Endothelial cell of umbilical vein (primary cell): ENCODE data around the gene REG1A. TPM values are rescaled to one million over a fixed set of nuclear protein-coding genes. Genes with fewer than 3 reads are reported as not detected.

Source experiments
- BruUV-seq: library from RNA; stranded (reverse); fragments of 400-500 nt; replicated peaks from 2 replicates; lab custom pipeline; 2021; lab: Mats Ljungman, UMichigan
- CTCF ChIA-PET: fragments of 300-600, 350-600 bp; sonication (Branson Sonifier 250); formaldehyde crosslinking; loops from one replicate; lab custom pipeline; 2021; ENCODE audit warnings: antibody characterized with exemption, inconsistent platforms; lab: Charles Lee
- POLR2A ChIA-PET: fragments of 300-600, 350-600 bp; sonication (Branson Sonifier 250); formaldehyde crosslinking; loops from one replicate; lab custom pipeline; 2021; ENCODE audit warnings: antibody characterized with exemption, inconsistent platforms; lab: Charles Lee
- DNase-seq: peaks from one replicate; pipeline ENCODE4 v3.0.0-alpha.2; 2011; ENCODE audit warnings: low read depth, low spot score
- FAIRE-seq: peaks from 2 replicates; lab custom pipeline; 2011; peaks lifted over from hg19 to GRCh38; lab: Jason Lieb, UNC
- H2AFZ ChIP-seq: 2 replicates; pipeline ENCODE4 v1.6.0; 2012; ENCODE audit warnings: low read depth, low read length, control low read depth, inconsistent platforms
- H3K27ac ChIP-seq: 2 replicates; pipeline ENCODE4 v1.5.1; 2011; ENCODE audit warnings: low read depth, mild to moderate bottlenecking, control low read depth, low read length, moderate library complexity; ENCODE audit not compliant: insufficient read depth
- H3K27me3 ChIP-seq, 2 experiments: 2 replicates each; pipeline versions ENCODE4 v1.6.0 to v1.6.1; 2011; ENCODE audit warnings: low read length in 2 of 2, mixed read lengths in 1 of 2; ENCODE audit not compliant: control insufficient read depth in 2 of 2, insufficient read depth in 2 of 2
- H3K36me3 ChIP-seq, 2 experiments: 2 replicates in 1 of 2; 3 replicates in 1 of 2; pipeline ENCODE4 v1.5.1; 2011; ENCODE audit warnings: low read length in 2 of 2, mild to moderate bottlenecking in 1 of 2, moderate library complexity in 1 of 2; ENCODE audit not compliant: control insufficient read depth in 2 of 2, insufficient read depth in 2 of 2; ENCODE audit errors: extremely low read depth in 1 of 2
- H3K4me1 ChIP-seq: 3 replicates; pipeline ENCODE4 v1.5.1; 2011; ENCODE audit warnings: mild to moderate bottlenecking, low read length; ENCODE audit not compliant: control insufficient read depth, insufficient read depth; ENCODE audit errors: extremely low read depth
- H3K4me2 ChIP-seq: 2 replicates; pipeline ENCODE4 v1.6.1; 2011; ENCODE audit warnings: low read length, control low read depth, mixed read lengths; ENCODE audit not compliant: insufficient read depth
- H3K4me3 ChIP-seq, 3 experiments: fragments of 200-600 bp in 1 of 3; sonication (generic), shearing (Covaris generic) in 1 of 3; replicated peaks in 1 of 3; 2 replicates each; pipeline ENCODE4 v1.5.1; 2011 to 2016; ENCODE audit warnings: control low read depth in 3 of 3, low read length in 3 of 3, mild to moderate bottlenecking in 2 of 3, inconsistent platforms in 1 of 3, low read depth in 1 of 3, moderate library complexity in 1 of 3; ENCODE audit not compliant: insufficient read depth in 1 of 3
- H3K79me2 ChIP-seq: 2 replicates; pipeline ENCODE4 v1.6.0; 2012; ENCODE audit warnings: low read length, inconsistent platforms; ENCODE audit not compliant: control insufficient read depth, insufficient read depth
- H3K9ac ChIP-seq: replicated peaks from 2 replicates; pipeline ENCODE3; 2011; ENCODE audit warnings: low read length, control low read depth; ENCODE audit not compliant: insufficient read depth; ENCODE audit errors: extremely low read depth
- H3K9me1 ChIP-seq: replicated peaks from 3 replicates; pipeline ENCODE4 v1.6.0; 2011; ENCODE audit warnings: mild to moderate bottlenecking, low read length; ENCODE audit not compliant: control insufficient read depth, insufficient read depth; ENCODE audit errors: extremely low read depth
- H3K9me3 ChIP-seq: replicated peaks from 2 replicates; pipeline ENCODE4 v1.5.1; 2012; ENCODE audit warnings: low read length, inconsistent platforms; ENCODE audit not compliant: control insufficient read depth, insufficient read depth
- H4K20me1 ChIP-seq: replicated peaks from 2 replicates; pipeline ENCODE3; 2011; ENCODE audit warnings: mild to moderate bottlenecking, low read length; ENCODE audit not compliant: control insufficient read depth, insufficient read depth; ENCODE audit errors: extremely low read depth
- EZH2 ChIP-seq: IDR thresholded peaks from 2 replicates; pipeline ENCODE4 v1.6.1; 2012; ENCODE audit warnings: borderline replicate concordance, low read depth, mild to moderate bottlenecking, moderate library complexity, low read length, inconsistent platforms; ENCODE audit not compliant: severe bottlenecking
- FOS ChIP-seq: IDR thresholded peaks from 2 replicates; pipeline ENCODE4 v1.6.1; 2011; ENCODE audit warnings: mild to moderate bottlenecking, low read length, moderate library complexity, borderline replicate concordance; ENCODE audit not compliant: insufficient read depth
- GATA2 ChIP-seq: IDR thresholded peaks from 2 replicates; pipeline ENCODE4 v1.7.0; 2011; ENCODE audit warnings: low read depth, mild to moderate bottlenecking, moderate library complexity, mixed read lengths, low read length; ENCODE audit not compliant: insufficient read length, insufficient read depth
- JUN ChIP-seq: IDR thresholded peaks from 2 replicates; pipeline ENCODE4 v1.6.1; 2011; ENCODE audit warnings: borderline replicate concordance, low read depth; ENCODE audit not compliant: insufficient read length, insufficient read depth
- MYC ChIP-seq: IDR thresholded peaks from one replicate; pipeline ENCODE4 v1.6.1; 2011; ENCODE audit warnings: mild to moderate bottlenecking, low read depth, low read length
- POLR2A ChIP-seq: IDR thresholded peaks from 2 replicates; pipeline ENCODE4 v1.6.1; 2012; ENCODE audit warnings: low read depth, mild to moderate bottlenecking, control low read depth, low read length
- POLR2AphosphoS5 ChIP-seq: IDR thresholded peaks from 2 replicates; pipeline ENCODE4 v1.6.1; 2012; ENCODE audit warnings: low read depth, mild to moderate bottlenecking, control low read depth, low read length, moderate library complexity; ENCODE audit not compliant: insufficient read depth
- dilution Hi-C: fragments of 300-500 bp; cut with MboI; formaldehyde crosslinking; loops from one replicate; pipeline ENCODE4 v1.15.0; 2019; ENCODE audit warnings: low sequenced_read_pairs; ENCODE audit not compliant: extremely low pct_ligation_motif_present
- intact Hi-C: fragments of 100-400 bp; cut with micrococcal nuclease; formaldehyde crosslinking; loops from one replicate; pipeline ENCODE4 v1.10.0; 2022
- polyA plus RNA-seq, 4 experiments: library from polyadenylated mRNA; depleted of rRNA in 3 of 4; stranded (reverse) in 3 of 4; unstranded in 1 of 4; fragments of >200 nt; gene quantifications; 2 replicates each; pipeline versions ENCODE4 v1.2.1 to v1.2.3, GENCODE V29; 2011 to 2012; ENCODE audit warnings: missing spikeins in 1 of 4
- total RNA-seq: library from RNA; stranded (reverse); gene quantifications from 2 replicates; pipeline ENCODE4 v1.2.3, GENCODE V29; 2021
- TF ChIP-seq, protein P1 (sequence below), 2 donors: IDR thresholded peaks; 1 replicate in 1 of 2; 2 replicates in 1 of 2; pipeline ENCODE4 v1.5.1; 2011; ENCODE audit warnings: low read length in 2 of 2, mild to moderate bottlenecking in 2 of 2, moderate library complexity in 2 of 2, control low read depth in 1 of 2, inconsistent platforms in 1 of 2, low read depth in 1 of 2; ENCODE audit not compliant: insufficient read depth in 1 of 2; ENCODE audit errors: extremely low read depth in 1 of 2
- TF ChIP-seq, protein P2 (sequence below): IDR thresholded peaks from 2 replicates; pipeline ENCODE4 v1.6.1; 2011; ENCODE audit not compliant: insufficient read depth, insufficient read length

REG1A gene
- total and polyA plus RNA-seq, 2 donors (not counting 3 experiments of a cell fraction or from before 2014, with no cell fraction given), result not detected

DNA sequence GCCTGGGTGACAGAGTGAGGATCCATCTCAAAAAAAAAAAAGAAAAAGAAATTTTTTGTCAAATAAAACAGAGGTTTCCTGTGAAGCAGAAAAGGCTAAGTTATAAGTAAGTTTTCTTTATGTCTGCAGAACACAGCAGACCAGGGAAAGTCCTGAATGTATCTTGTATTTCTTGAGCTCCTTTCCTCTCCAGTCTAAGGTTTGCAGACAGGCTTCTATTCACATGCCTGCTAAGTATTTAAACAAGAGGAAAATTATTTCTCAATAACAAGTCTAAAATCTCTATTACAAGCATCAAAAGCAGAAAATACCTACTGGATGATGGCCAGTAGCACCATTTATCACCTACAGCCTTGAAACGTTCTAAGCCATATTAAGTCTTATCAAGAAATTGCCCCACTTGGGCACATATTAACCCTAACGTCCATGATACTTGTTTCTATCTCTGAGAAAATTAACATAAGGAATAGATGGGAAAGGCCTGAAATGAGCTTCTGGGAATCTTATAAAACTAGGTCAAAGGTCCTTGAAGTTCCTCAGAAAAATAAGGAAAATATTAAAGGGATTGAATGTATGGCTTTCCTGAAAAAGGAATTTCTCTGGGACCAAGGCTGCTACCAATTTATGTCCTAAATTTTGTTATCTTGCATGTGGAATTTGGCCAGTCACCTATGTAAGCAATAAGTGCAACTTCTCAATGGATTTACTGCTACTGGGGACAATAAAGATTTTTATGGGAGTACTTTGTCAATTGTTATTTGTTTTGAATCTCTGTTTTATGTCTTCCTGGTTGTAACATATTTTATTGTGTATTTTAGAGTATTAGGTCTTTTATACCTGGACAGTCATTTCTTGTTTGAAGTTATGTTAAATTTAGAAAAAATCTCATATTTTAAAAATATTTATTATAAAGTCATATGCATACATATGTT, 3.0 kb upstream of the REG1A start:
- Histone ChIP-seq H3K4me1 (no peaks in the 10 kb centered on the region), H3K9me3 (peaks cover 3% of the 10 kb centered on the region), H3K9me1 (no peaks in the 10 kb centered on the region), H4K20me1 (no peaks in the 10 kb centered on the region), H3K4me2 (no peak overlapping the region), H3K36me3 (no peaks in the 10 kb centered on the region), H3K27me3 (no peaks in the 10 kb centered on the region), H2AFZ (no peak overlapping the region), H3K4me3 (no peak overlapping the region), H3K9ac (no peak overlapping the region), H3K79me2 (no peaks in the 10 kb centered on the region), H3K27ac (no peak overlapping the region)
- dilution Hi-C loops (no loop called here), intact Hi-C loops (no loop called here)
- TF ChIP-seq, protein P1, sequence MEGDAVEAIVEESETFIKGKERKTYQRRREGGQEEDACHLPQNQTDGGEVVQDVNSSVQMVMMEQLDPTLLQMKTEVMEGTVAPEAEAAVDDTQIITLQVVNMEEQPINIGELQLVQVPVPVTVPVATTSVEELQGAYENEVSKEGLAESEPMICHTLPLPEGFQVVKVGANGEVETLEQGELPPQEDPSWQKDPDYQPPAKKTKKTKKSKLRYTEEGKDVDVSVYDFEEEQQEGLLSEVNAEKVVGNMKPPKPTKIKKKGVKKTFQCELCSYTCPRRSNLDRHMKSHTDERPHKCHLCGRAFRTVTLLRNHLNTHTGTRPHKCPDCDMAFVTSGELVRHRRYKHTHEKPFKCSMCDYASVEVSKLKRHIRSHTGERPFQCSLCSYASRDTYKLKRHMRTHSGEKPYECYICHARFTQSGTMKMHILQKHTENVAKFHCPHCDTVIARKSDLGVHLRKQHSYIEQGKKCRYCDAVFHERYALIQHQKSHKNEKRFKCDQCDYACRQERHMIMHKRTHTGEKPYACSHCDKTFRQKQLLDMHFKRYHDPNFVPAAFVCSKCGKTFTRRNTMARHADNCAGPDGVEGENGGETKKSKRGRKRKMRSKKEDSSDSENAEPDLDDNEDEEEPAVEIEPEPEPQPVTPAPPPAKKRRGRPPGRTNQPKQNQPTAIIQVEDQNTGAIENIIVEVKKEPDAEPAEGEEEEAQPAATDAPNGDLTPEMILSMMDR (IDR thresholded peaks at IDR 0.05; ENCODE audit: extremely low read depth in 1 of 2, insufficient read depth in 1 of 2, low read depth in 1 of 2, low read length in 2 of 2), result no peak
- TF ChIP-seq MYC (no peak), POLR2A (no peak), EZH2 (no peak), GATA2 (no peak), POLR2AphosphoS5 (no peak), FOS (no peak), JUN (no peak)
- TF ChIP-seq, protein P2, sequence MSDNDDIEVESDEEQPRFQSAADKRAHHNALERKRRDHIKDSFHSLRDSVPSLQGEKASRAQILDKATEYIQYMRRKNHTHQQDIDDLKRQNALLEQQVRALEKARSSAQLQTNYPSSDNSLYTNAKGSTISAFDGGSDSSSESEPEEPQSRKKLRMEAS, result no peak
- POLR2A ChIA-PET, result no interaction called here
- FAIRE-seq (no peak), DNase-seq (no peak)
- no TSS peak for BruUV-seq
- CTCF ChIA-PET, result no interaction called here
